Activated CD8-positive, alpha-beta memory T cell treated with anti-CD3 and anti-CD28 coated beads, Interleukin-2, amount 50 U/mL, for 48 hours (primary cell): ENCODE data around the gene AP5B1.
"Not testable (repeated sequence)": the region's sequence is repeated elsewhere in the genome, so short reads cannot be mapped to it uniquely, and the experiment has no call there.

Experiments used
- DNase-seq: peaks from one replicate; pipeline ENCODE4 v3.0.0-alpha.2; 2020

AP5B1 gene

GRCh38 chr11:65782816-65783228, 2.0 kb upstream of the AP5B1 start:
- DNase-seq = peak; percentile 52

GRCh38 chr11:65781962-65782815, 1.4 kb upstream of the AP5B1 start:
- DNase-seq = peak; percentile 54

DNA sequence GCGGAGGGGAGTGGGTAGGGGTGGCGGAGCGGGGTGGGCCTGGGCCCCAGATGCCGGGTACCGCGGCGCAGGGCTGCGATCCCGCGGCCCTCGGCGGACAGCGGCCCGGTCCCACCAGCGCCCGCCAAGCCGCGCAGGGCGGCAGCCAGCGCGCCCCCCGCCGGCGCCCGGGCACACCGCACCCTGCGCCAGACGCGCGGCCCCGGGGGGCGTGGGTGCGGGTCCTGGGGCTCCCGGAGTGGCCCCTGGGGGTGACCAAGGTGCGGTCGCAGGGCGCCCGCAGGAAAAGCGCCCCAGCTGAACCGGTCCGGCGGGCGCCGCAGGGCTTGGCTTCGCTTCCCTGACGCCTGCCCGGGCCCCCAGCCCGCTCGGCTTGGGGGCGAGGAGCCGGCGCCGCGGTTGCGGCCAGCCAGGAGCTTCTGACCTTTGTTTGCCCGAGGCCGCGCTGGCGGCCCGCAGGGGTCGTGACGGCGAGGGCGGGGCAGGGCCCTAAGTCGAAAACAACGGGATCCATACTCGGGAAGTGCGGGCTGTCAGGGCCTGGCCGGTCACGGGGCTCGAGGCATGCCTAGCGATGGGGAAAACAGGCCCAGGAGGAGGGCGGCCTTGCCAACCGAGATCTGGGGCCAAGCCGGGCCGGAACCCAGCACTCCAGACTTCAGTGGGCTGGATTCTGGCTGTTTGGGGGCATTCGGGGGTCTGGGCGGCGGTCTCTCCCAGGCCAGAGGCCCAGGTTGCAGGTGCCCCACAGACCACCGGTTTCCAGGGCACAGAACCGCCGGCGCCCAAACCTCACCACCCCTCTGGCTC, 581 bp upstream of the AP5B1 start:
- DNase-seq = no peak

DNA sequence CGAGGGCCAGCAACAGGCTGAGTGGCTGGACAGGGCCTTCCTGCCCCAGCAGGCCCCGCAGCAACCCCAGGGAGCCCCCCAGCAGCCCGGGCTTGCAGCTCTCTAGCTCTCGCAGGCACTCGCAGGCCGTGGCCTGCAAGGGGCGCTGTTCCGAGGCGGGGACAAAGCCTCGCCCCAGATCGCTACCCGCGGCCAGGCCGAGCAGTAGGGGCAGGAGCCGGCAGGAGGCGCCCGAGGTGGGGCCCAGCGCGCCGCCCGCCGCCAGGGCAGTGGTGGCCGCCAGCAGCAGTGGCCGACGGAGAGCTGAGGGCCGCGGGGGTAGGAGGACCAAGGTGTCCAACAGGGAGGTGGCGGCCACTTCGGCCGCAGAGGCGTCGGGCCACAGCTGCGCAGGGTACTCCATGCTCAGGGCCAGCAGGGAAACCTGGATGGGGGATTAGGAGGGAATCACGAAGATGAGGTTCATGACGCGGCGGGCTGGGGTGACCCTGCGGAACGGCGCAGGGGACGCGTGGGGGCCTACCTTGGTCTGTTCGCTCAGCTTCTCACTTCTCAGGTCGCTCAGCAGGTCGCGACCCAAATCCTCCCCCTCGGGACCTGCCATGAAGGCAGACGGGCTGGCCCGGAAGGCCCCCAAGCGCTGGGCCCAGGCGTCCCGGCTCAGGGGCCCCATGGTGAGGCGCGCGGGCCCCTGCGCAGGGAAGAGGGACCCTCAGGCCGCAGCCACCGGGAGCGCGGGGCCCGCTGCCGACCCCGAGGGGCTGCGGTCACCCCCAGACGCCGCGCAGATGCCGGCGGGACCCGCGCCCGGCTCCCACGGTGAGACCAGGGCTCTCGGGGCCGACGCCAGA, 632 bp downstream of the AP5B1 start:
- peak; percentile 93 for DNase-seq

DNA sequence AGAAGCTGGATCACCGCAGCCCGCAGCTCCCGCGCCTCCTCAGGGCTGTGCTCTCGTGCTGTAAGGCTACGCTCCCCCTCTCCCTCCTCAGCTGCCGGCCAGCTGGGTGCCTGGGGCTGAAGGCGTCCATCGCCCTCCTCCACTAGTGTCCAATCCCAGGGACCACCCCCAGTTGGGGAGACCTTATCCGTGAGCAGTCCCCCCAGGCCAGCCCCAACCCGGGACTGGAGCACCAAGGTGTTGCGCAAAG, 1.2 kb downstream of the AP5B1 start:
- no peak for DNase-seq

GRCh38 chr11:65778901-65779668, 1.7 kb downstream of the AP5B1 start:
- peak; percentile 51 for DNase-seq

- DNase-seq = peak; percentile 38
Observed at GRCh38 chr11:65778431-65778900, 2.3 kb downstream of the AP5B1 start.

DNA sequence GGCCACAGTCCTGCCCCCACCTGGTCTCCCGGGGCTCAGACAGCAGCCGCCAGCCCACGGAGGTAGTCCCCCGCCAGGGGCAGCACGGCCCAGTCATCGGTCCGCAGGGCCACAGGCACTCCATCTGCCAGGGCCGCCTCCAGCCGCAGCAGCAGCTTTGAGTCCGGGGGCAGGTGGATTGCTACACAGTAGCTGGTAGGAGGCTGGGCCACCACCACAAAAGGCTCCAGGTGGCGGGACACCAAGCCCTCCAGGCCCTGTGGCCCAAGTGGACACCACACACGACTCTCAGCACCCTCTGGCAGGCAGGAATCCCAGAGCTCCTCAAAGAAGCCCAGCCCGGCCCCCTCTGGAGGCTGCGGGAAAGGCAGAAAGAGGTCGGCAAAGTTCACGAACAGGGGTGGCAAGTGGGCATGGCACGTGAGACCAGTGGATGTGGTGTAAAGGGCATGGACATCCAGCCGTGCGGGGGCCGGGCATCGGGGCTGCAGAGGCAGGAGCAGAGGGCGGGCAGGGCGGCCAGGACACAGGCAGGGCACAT, 2.9 kb downstream of the AP5B1 start:
- DNase-seq = peak; percentile 34

DNA sequence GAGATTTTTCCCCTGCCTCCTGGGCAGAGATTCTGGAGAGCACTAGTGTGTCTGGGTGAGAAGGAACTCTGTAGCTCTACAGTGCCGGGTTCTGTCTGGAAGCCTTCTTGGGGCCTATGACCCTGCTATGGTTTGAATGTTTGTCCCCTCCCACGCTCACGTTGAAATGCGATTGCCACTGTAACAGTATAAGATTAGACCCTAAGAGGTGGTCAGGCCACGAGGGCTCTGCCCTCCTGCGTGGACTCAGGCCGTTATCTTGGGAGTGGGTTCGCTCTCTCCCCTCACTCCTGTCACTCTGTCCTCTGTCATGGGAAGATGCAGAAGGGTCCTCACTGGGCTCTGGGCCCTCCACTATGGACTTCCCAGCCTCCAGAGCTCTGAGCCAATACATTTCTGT, 3.5 kb downstream of the AP5B1 start:
- DNase-seq = peak; percentile 46

- peak; percentile 46 for DNase-seq
Observed at GRCh38 chr11:65776710-65777141, 4.0 kb downstream of the AP5B1 start.

DNA sequence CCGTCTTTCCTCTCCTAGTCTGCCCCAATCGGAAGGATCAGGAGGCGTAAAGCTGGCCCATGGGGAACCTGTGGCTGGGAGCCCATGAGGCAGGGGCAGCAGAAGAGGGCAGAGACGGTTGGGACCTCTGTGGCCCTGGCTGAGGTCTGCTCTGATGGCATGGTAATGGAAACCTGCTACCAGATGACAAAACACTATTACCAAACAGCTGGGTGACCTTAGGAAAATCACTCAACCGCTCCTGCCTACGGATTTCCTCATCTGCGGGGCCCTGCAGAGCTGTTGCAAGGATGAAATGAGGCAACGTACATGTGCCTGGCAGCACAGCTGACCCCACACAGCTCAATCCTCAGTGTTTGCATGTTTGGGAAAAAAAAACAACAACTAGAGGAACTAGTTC, 4.6 kb downstream of the AP5B1 start:
- DNase-seq = peak; percentile 44

GRCh38 chr11:65774525-65775306, 6.1 kb downstream of the AP5B1 start:
- DNase-seq = peak; percentile 34

GRCh38 chr11:65773784-65774411, 6.9 kb downstream of the AP5B1 start:
- no peak for DNase-seq

DNA sequence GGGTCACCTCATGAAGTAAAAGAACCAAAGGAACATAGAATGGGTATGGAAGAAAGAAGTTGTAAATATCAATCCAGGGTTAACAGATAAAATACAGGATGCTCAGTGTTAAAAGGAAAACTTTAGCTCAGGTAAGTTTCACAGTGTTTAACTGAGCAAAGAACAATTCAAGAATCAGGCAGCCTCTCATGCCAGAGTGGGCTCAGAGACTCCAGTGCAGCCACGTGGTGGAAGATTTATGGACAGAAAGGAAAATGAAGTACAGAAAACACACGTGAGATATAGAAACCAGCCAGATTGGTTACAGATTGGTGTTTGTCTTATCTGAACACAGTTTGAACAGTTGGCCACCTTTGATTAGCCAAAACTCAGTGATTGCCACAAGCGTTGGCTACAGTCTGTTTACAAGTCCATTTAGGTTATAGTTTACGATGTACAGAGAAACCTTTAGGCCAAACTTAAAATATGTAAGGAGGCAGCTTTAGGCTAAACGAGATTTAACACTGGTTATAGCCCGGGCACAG, 9.1 kb downstream of the AP5B1 start:
- no peak for DNase-seq

- DNase-seq = no peak
Observed at GRCh38 chr11:65770951-65771567, 9.7 kb downstream of the AP5B1 start.

GRCh38 chr11:65767806-65768205, 13.0 kb downstream of the AP5B1 start:
- DNase-seq = not testable (repeated sequence)

DNA sequence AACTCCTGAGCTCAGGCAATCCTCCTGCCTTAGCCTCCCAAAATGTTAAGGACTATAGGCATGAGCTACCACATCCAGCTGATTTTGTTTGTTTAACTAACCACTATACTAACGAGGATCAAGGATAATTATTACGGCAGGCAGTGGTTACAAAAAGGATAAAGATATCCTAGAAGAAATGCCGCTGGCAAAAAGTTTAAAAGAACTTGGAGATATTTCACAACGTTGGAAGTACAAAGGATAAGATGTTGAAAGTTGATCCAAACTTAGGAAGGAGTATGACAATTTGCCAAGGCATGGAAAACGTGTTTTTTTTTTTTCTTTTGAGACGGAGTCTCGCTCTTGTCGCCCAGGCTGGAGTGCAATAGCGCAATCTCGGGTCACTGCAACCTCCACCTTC, 13.4 kb downstream of the AP5B1 start:
- DNase-seq = no peak

- DNase-seq = no peak
Observed at GRCh38 chr11:65766535-65766934, 14.2 kb downstream of the AP5B1 start.

DNA sequence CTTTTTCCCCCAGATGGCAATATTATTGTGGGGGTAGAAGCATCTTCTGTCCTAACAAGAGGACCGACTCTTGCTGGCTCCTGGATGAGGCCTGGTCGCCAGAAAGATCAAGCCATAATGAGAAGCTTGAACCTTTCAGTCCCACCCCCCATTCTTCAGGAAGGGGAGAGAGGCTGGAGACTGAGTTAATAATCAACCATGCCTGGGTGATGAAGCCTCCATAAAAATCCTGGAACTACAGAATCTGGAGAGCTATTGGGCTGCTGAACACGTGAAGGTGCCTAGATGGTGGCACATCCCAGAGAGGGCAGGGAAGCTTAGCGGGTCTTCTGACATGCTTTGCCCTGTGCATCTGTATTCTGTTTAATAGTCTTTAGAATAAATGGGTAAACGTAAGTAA, 16.3 kb downstream of the AP5B1 start:
- no peak for DNase-seq

- DNase-seq = not testable (repeated sequence)
Observed at GRCh38 chr11:65762816-65763215, 18.0 kb downstream of the AP5B1 start.
